Stimulated activated CD8-positive, alpha-beta memory T cell treated with anti-CD3 and anti-CD28 coated beads, Interleukin-15, amount 100 ng/mL, for 1 hour (primary cell): ENCODE data around the gene TTC28.

Experiments used
- DNase-seq: peaks from one replicate; pipeline ENCODE4 v3.0.0-alpha.2; 2020; ENCODE audit warnings: low read depth

Gene TTC28

DNA sequence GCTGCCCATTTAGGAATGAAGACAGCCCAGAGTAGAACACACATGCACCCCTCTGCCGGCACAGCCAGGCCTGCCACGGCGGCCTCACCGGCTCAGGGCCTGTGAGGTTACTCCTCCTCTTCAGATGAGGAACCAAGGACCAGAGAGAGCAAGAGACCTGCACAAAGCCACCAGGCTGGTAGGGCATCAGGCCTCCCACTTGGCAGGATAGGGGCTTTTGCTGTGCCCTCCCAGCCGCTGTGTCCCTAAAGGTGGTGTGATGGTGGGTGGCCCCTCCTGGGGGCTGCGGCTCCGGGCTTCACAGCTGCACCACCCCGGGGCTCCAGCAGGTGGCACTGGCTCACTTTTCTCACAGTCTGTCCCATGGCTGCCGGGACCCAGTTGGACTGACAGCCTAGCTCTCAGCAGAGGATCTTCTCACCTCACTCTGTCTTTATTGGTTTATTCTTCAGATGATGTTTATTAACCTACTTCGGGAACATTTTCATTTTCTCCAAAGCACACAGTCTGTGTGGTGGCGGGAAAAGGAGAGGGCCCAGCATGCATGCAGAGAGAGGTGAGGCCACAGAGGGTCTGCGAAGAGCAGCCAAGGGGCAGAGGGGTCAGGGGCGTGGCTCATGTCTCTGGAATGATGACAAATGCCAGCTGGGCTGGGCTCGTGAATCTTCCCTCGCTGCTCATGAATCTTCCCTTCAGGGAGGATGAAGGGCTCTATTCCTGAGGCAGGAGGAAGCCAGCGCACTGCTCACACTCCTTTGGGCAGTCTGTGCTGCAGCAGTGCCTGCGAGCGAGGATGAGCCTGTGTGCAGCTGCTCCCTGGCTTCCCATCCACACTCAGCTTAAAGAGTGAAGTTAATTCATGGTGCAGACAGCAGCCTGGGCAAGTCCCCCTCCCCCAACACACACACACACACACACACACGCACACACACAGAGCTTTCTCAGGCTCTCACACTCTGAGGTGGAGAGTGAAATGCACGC lies 659.5 kb downstream of the TTC28 start:
- DNase-seq, result peak; percentile 37

DNA sequence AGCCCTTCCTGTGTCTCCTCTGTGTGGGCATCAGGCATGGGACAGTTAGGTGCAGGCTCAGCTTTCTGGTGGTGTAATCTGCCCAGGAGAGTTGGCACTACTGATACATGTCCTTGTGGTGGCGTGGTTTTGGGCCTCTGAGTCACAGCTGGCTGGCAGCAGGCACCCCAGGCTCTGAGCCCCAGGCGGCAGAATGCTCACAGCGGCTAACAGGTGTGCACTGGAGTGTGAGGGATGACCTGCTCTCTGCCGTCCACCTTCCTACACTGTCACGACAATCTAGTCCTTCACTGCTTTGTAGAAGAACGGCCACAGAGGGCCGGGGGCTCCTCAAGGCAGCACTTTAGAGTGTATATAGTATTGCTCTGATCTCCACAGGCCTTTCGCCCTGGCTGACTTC lies 660.3 kb downstream of the TTC28 start:
- no peak for DNase-seq

DNA sequence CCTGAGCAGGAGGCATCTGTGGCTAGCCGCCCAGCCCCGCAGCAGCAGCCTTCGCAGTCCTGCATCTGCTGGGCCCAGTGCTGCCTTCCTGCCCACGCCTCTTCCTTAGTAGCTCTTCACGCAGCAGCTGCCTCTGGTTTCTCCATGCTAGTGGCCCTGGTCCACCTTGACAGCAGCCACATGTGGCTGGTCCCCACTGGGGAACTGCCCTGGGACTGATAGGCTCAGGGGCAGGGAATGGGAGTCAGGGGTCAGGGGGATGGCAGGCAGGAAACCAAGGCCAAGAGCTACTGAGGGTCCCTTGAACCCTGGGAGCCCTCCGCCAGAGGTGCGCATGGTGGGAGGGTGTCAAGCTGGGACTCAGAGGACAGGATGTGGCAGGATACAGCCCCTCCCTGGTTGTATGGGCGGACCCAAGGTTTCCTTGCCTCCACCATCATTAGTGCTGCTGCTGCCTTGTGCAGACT lies 661.1 kb downstream of the TTC28 start:
- DNase-seq, result no peak

DNA sequence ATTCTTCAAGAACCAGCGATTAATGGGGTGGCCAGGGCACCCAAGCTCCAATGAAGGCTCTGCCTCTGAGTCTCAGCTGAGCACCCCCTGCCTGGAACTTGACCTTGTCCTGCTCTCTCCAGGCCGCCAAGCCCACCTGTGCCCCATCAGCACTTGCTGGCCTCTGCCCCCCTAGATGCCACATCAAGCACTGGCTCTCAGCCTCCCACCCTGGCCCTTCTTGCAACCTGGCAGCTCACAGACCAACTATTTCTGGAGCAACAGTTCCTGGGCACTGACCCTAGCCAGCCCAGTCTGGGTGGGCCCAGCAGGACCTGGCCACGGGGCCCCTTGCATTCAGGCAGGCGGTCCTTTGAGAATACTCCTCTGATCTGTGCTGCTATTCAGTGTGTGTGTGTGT lies 661.8 kb downstream of the TTC28 start:
- no peak for DNase-seq

DNA sequence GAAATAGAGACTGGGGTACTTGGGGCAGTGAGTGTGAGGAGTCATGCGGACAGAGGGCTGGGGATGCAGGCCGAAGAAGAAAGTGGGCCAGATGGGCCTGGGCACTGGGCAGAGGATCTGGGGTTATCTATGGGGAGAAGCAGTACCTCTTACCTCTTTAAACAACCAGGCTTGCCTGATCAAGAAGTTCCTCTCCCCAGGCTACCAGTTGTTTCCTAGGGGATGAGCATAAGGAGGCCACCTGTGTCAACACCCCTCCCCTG lies 662.2 kb downstream of the TTC28 start:
- DNase-seq, result no peak

DNA sequence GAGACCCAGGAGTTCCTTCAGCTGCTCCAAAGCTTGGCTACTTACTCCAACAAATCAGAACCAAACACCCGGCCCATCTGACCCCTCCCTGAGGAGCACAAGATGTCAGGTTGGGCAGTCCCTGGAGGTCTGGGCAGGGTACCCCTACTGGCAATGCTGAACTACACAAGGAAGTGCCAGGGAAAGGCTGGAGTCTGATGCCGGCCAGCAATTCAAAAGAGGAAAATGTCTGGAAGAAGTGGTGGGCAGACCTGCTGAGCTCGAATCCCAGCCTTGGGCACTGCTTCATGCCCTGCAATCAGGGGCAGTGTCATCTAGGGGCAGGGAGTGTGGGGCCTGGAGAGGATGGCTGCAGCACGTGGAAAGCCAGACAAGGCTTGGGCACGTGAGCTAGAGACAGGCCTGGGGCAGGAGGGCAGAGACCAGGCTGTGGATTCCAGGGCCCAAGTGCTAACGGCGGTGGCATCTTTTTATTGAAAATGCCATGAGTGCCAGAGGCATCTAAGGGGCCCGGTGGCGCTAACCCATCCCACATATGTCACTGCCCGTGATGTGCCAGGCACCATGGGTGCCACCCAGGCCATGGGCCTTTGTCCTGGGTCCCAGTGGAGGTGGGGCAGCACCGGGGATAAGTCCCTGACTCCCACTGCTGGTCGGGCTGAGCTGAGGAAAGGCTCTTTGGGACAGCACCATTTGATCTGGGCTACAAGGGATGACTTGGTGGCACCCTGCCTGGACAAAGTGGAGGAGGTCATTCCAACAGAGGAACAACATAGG lies 662.7 kb downstream of the TTC28 start:
- DNase-seq, result no peak

DNA sequence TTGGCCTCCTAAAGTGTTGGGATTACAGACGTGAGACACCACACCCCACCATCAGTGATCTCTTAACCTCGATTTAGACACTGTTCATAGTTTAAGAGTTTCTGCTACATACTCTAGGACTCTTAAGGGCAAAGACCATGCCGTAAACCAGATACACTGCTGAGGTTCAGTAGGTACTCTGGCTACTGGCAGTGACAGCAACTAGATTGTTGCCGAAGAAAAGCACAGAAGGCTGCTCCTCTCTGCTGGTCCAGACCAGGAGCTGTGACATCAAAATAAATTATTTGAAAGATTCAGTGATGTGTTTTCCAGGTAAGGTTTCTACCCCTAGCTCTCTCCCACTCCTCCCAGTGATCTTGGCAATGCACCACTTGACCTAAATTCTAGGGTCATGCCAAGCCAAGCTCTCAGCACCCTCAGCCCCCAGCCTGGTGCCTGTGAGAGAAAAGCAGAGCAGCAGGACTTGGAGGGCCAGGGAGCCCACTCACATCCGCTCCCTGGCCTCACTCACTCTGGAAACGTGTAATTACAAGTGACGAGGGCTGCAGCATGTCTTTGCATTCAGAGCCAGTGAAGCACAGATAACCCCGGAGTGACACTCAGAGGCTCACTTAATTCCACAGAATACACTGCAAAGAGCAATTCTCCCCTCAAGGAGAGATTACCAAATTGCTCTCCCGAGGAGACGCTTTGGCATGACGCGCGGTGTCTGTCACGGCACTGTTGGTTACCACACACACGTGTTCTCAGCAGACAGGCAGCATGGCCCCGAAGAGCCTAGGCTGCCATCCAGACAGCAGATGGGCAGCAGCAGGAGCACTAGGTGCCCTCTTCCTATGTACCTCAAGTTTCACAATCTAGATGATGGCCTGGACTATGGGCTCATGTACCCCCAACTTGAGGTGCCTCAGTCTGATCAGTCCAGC lies 663.7 kb downstream of the TTC28 start:
- no peak for DNase-seq

DNA sequence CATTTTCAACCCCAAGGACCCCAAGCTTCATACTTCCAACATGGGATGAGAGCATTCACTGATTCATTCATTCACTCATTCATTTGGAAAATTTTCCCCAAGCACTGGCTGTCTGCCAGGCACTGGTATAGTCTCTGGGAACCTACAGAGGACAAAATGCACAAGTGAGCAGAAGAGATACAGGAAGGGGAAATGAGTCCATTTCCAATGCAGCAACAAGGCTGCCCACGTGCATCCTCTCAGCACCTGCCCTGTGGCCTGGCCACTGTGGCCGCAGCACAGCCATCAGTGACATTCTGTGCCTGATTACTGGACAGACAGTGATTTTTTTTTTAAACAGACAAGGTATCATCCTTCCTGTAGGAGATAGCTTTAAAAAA lies 664.6 kb downstream of the TTC28 start:
- no peak for DNase-seq

DNA sequence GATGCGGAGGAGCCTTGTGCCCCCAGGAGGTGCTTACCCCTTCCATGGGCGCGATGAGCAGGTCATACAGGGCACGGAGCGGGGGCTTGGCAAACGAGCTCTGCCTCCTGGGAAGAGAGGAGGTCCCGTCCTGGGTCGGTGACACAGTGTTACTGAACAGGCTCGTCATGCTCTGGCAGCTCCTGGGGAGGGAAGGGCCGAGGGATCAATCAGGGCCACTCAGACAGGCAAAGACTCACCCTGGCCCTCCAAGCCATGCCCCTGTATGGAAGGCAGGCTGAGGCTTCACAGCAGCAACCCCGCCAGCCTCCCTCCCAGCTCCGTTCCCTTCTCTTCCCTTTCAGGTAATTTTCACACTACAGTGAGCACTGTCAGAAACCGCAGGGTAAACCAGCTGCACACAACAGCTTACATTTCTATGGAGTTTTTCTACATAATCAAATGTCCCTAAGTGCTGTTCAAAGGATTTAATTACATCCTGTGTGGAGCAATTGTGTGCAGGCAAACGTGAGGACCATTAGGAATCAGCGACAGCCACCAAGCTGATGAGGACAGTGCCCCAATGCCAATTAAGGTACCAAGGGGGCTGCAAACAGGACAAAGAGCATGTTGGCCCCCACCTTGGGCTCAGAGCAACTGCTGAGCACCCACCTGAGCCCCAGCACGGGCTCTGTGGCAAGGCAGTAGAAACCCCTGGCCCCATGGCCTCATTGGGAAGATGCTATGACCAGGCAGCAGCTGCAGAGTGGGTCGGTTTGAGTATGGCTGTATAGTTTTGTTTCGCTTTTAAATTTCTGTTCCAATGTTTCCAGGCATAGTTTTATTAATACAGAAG lies 665.2 kb downstream of the TTC28 start:
- no peak for DNase-seq

DNA sequence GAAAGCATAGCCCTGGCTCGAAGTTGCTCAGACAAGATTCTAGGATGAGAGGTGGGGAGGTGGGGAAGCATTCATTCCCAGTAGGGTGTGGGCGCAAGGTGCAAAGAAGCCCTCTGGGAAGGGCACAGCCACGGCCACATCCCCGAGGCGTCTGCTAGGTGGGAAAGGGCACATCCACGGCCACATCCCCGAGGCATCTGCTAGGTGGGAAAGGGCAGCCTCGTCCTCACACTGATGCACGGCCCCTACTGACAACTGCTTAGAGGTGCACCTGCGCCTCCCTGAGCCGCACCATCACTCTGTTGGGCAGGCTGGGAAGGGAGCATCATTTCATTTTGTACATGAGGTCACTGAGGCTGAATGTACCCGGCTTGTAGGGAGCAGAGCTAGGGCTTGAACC lies 666.0 kb downstream of the TTC28 start:
- no peak for DNase-seq

DNA sequence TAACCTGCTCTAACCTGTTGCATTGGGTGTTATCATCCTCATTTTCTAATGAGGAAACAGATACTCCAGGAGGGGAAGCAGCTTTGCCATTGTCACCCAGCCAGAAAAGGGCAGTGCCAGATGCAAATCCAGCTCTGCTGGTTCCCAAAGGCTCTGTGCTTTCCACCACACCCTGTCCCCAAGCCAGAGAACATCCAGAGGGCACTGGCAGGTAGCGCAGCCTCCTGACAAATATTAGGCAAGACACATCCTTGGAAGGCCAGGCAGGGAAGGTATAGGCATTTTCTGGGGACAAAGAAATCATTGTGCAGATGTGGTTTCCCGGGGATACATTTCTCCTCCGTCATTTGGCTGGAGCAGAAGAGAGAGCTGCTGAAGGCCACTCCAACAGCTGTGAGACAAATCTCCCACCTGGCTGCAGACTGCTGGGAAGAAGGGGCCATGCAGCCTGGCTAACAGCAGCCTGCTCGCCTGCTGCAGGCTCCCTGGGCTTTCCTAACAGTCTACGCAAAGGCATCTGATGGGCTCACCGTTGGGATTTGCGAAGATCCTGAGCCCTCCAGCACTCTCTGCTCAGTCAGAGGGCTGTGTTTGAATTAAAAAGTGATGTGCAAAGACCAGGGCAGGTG lies 666.7 kb downstream of the TTC28 start:
- no peak for DNase-seq

DNA sequence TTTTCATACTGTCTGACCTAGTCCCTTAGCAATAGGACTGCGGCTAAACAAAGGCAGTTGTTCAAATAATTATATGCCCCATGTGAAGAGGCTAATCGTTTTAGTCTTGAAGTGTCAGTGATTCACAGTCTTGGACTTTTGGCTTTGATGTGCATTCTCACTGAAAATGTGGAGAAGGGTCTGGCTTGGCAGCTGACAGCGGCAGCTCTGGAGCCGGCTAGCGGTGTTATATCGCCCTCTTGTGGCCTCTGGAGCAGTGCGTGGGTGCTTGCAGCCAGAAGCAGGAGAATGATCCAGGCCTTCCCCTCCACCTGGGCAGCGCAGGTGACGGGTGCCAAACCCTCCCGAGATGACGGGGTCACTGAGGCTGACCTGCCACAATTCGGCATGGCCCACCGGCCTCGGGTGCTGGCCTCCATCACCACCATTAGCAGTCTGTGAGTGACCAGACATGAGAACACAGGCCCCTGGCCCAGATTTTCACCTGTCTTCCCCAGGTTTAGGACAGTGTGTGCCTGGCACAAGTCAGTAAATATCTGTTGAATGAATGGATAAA lies 670.3 kb downstream of the TTC28 start:
- DNase-seq, result peak; percentile 49

DNA sequence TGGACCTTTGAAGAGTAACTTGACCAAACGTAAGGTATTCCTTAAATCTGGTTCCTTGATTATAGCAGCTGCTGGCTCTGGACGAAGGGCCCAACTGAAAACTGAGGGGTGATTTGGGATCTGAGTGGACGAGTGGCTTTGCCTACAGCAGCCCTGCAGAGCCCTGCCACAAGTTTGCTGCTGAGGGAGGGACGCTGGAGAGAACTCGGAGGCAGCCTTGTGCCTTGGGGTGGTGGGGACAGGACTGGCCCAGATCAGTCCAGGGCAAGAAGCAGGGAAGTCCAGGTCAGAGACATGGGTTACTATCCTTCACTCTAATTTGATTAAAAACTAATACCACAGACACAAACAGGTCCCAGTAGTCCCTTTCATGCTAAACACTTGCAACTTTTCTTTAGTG lies 671.0 kb downstream of the TTC28 start:
- DNase-seq, result no peak

DNA sequence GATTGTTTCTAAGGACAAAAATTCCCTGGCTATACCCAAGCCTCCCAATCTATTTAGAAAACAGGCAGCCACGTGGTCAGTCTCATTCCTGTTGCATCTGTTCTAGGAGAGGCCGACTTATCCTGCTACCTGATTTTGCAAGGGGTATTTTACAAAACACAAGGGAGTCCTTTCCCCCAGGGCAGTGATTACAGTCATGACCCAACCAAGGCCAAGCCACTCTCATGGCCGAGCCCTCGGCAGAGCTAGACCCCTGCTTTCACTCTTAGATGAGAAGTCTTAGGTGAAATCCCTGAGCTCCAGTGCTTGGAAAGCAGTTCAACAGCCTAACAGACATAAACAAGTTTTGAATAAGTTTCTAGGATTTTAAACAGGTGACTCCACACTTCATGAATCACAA lies 671.6 kb downstream of the TTC28 start:
- no peak for DNase-seq

DNA sequence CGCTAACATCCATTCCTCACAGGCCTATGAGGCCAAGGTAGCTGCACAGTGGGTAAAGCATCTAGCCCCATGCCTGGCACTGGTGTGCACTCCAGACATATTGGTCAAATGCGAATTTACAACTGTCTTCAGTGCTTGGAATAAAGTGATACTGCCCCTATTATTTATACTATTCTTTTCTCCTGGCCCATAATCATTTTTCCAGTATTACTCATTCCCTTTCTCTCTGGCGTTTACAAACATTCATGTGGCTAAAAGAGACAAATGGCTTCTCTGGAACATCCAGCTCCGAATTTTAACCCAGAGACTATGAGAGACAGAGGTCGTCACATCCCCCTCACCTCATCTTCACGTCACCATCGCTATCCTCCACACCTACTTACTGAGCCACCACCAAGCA lies 673.4 kb downstream of the TTC28 start:
- DNase-seq, result no peak

DNA sequence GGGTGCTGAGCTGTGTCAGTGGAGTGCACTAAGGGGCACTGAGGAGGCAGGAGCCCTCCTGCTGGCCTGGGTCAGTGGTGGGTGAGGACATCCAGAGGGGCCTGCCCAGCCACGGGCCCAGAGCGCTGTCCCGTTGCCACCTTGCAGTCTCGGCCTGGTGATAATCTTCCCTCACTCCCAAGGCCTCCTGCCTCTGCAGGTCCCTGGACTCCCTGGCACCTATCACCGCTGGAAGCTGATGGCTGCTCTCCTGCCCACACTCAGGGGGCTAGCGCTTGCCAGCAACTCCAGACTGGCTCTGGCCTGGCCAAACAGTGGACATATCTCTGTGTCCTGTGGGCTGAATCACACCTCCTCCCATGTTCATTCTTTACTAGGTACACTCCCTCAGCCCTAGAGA lies 674.1 kb downstream of the TTC28 start:
- DNase-seq, result no peak

DNA sequence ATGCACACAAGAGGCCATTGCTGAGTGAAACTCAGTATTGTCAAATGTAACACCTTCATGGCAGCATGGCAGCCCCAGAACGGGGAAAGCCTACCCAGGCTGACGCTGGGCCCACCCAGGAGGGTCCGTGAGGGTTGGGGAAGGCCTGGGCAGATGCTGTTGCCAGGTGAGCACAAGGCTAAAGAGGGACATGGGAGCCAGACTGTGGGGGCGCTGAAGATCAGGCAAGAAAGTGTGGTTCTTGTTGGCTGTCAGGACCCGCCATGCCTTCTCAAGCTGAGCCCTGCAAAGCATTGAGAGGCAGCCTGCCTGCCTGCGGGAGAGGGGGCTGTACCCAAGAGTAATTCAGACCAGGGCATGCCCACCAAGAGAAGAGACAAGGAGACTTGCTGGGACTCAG lies 675.6 kb downstream of the TTC28 start:
- DNase-seq, result no peak

DNA sequence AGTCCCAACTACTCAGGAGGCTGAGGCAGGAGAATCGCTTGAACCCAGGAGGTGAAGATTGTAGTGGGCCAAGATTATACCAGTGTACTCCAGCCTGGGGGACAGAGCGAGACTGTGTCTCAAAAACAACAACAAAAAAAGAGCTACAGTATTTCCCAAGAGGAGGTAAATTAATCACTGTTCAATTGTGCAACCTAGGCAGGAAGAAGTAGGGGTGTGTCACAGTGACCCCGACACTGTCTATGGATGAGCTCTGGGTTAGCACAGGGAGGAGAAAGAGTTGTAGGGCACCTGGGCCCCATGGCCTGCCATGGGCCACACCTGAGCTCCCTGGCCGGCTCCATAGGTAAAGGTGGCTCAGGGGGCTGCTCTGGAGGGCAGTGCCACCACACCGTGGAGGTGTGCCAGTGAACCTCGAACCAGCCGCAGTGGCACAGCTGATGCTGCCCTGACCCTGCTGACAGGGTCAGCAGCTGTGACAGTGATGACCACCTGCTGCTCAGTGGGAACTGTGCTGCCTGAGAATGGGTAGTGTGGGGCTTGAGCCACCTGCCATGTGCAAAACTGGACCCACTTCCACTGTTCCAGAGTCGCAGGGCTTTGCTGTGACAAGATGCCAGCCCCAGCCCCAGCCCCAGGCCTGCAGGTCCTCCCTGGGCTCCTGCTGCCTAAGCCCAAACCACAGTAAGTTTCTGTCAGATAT lies 676.6 kb downstream of the TTC28 start:
- no peak for DNase-seq

DNA sequence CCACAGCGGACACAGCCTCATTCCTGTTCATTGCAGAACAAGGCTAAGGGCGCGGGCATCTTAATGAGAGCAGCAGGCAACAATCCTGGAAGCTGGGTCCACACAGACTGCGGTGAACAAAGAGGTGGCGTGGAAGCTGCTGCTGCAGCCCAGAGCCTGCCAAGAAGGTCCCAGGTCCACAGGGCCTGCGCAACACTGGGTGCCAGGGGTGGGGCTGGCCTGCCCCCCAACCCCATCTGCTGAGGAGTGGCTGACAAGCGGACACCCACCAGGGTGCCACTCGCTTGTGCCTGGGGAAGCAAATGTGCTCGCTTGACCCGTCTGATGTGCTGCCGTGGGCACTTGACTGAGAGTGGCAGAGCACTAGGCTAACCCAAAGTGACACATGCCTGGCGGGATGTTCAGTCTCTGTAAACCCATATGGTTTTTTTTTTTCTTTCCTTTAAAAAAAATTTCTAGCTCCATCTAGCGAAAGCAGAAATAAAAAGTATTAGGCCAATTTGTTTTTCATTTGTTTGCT lies 677.4 kb downstream of the TTC28 start:
- DNase-seq, result no peak
